Neutrophil (primary cell): ENCODE data around the gene DPYSL3.

Source experiments
- H3K27ac ChIP-seq: fragments of 200-600 bp; sonication (generic); 2 replicates; pipeline ENCODE4 v1.5.1; 2016; ENCODE audit warnings: mild to moderate bottlenecking, moderate library complexity
- H3K27me3 ChIP-seq: fragments of 200-600 bp; sonication (generic); 2 replicates; pipeline ENCODE4 v1.6.0; 2016; ENCODE audit warnings: mild to moderate bottlenecking
- H3K36me3 ChIP-seq: fragments of 200-600 bp; sonication (generic); 2 replicates; pipeline ENCODE4 v1.5.1; 2017
- H3K4me1 ChIP-seq, 2 experiments: fragments of 200-600 bp in 1 of 2; sonication (generic) in 1 of 2; 1 replicate in 1 of 2; 2 replicates in 1 of 2; pipeline versions ENCODE4 v1.5.1 to v1.6.1; 2013 to 2016; ENCODE audit warnings: low read depth in 1 of 2, low read length in 1 of 2, mild to moderate bottlenecking in 1 of 2, moderate library complexity in 1 of 2; ENCODE audit not compliant: control insufficient read depth in 1 of 2, insufficient read depth in 1 of 2
- H3K4me3 ChIP-seq, 2 experiments: fragments of 200-600 bp in 1 of 2; sonication (generic) in 1 of 2; 1 replicate in 1 of 2; 2 replicates in 1 of 2; pipeline ENCODE4 v1.5.1; 2013 to 2016; ENCODE audit warnings: low read depth in 1 of 2, low read length in 1 of 2, mild to moderate bottlenecking in 1 of 2, moderate library complexity in 1 of 2
- H3K9me3 ChIP-seq: fragments of 200-600 bp; sonication (generic); 2 replicates; pipeline ENCODE4 v1.5.1; 2016
- CTCF ChIP-seq: fragments of 200-600 bp; sonication (generic); IDR thresholded peaks from 2 replicates; pipeline ENCODE4 v1.5.1; 2016; ENCODE audit warnings: antibody characterized with exemption

Gene DPYSL3

GRCh38 chr5:147391781-147392180 lies 118.1 kb downstream of the DPYSL3 start:
- H3K9me3 ChIP-seq: no peaks in the 10 kb centered on the region
- H3K27me3 ChIP-seq: peaks cover 7% of the 10 kb centered on the region
- no peak for TF ChIP-seq CTCF
- H3K4me3 ChIP-seq: no peak overlapping the region
- H3K4me1 ChIP-seq: no peaks in the 10 kb centered on the region
- H3K27ac ChIP-seq: no peak overlapping the region
- no peaks in the 10 kb centered on the region for H3K36me3 ChIP-seq

GRCh38 chr5:147390654-147391225 lies 119.1 kb downstream of the DPYSL3 start:
- TF ChIP-seq CTCF: no peak
- Histone ChIP-seq H3K4me1 (no peaks in the 10 kb centered on the region), H3K27ac (no peak overlapping the region), H3K27me3 (peaks cover 7% of the 10 kb centered on the region), H3K36me3 (no peaks in the 10 kb centered on the region), H3K4me3 (no peak overlapping the region), H3K9me3 (no peaks in the 10 kb centered on the region)

GRCh38 chr5:147388184-147389108 lies 121.4 kb downstream of the DPYSL3 start:
- no peaks in the 10 kb centered on the region for H3K9me3 ChIP-seq
- no peak overlapping the region for H3K4me3 ChIP-seq
- no peak overlapping the region for H3K27ac ChIP-seq
- H3K36me3 ChIP-seq: no peaks in the 10 kb centered on the region
- H3K27me3 ChIP-seq: peaks cover 7% of the 10 kb centered on the region
- no peaks in the 10 kb centered on the region for H3K4me1 ChIP-seq
- TF ChIP-seq CTCF: no peak

GRCh38 chr5:147387109-147387508 lies 122.8 kb downstream of the DPYSL3 start:
- no peaks in the 10 kb centered on the region for H3K9me3 ChIP-seq
- no peaks in the 10 kb centered on the region for H3K36me3 ChIP-seq
- H3K4me3 ChIP-seq: no peak overlapping the region
- H3K27me3 ChIP-seq: peaks cover 7% of the 10 kb centered on the region
- TF ChIP-seq CTCF: no peak
- no peak overlapping the region for H3K27ac ChIP-seq
- H3K4me1 ChIP-seq: no peaks in the 10 kb centered on the region

GRCh38 chr5:147384346-147385193 lies 125.3 kb downstream of the DPYSL3 start:
- Histone ChIP-seq H3K9me3 (no peaks in the 10 kb centered on the region), H3K36me3 (no peaks in the 10 kb centered on the region), H3K4me1 (no peaks in the 10 kb centered on the region), H3K4me3 (no peak overlapping the region), H3K27ac (no peak overlapping the region), H3K27me3 (peaks cover 7% of the 10 kb centered on the region)
- TF ChIP-seq CTCF: no peak
